ENCODE measurements around the gene TIAM2. TPM values are rescaled to one million over a fixed set of nuclear protein-coding genes. Genes with fewer than 3 reads are reported as not detected.

TIAM2 gene
- total and polyA plus RNA-seq, 2 donors (not counting 3 experiments of a cell fraction or from before 2014, with no cell fraction given) = 9.6 to 18.5 TPM

GRCh38 chr6:155004017-155004416 is 8.9 kb downstream of the TIAM2 start:
- H3K36me3 ChIP-seq (ENCODE audit: control insufficient read depth in 2 of 2, extremely low read depth in 1 of 2, insufficient read depth in 2 of 2, low read length in 2 of 2) = no peaks in the 10 kb centered on the region
- no peak overlapping the region for H3K27ac ChIP-seq (ENCODE audit: insufficient read depth, low read depth, low read length)
- dilution Hi-C loops (cut with MboI; ENCODE audit: extremely low pct_ligation_motif_present, low sequenced_read_pairs) (no loop called here), intact Hi-C loops (cut with micrococcal nuclease) (no loop called here)
- no peaks in the 10 kb centered on the region for H3K79me2 ChIP-seq (ENCODE audit: control insufficient read depth, insufficient read depth, low read length)
- H3K4me2 ChIP-seq (ENCODE audit: insufficient read depth, low read length) = no peak overlapping the region
- H2AFZ ChIP-seq (ENCODE audit: low read depth, low read length) = no peak overlapping the region
- no peaks in the 10 kb centered on the region for H3K9me1 ChIP-seq (replicated peaks; ENCODE audit: control insufficient read depth, extremely low read depth, insufficient read depth, low read length)
- H3K4me1 ChIP-seq (ENCODE audit: control insufficient read depth, extremely low read depth, insufficient read depth, low read length) = no peaks in the 10 kb centered on the region
- TF ChIP-seq POLR2AphosphoS5 (IDR thresholded peaks at IDR 0.05; ENCODE audit: insufficient read depth, low read depth, low read length) (no peak), FOS (IDR thresholded peaks at IDR 0.05; ENCODE audit: borderline replicate concordance, insufficient read depth, low read length) (no peak)
- no TSS peak for BruUV-seq (replicated peaks)
- no peaks in the 10 kb centered on the region for H3K9me3 ChIP-seq (replicated peaks; ENCODE audit: control insufficient read depth, insufficient read depth, low read length)
- FAIRE-seq (no peak), DNase-seq (ENCODE audit: low read depth, low spot score) (no peak)
- no peak overlapping the region for H3K9ac ChIP-seq (replicated peaks; ENCODE audit: extremely low read depth, insufficient read depth, low read length)
- ChIA-PET CTCF (interaction anchor here (2.5 kb wide), 1 partner anchor 12 kb away, joined by 6 read pairs; no protein-coding TSS in a partner anchor), POLR2A (interaction anchor here (1.7 kb wide), 1 partner anchor 10 kb away, joined by 3 read pairs; no protein-coding TSS in a partner anchor)
- no peaks in the 10 kb centered on the region for H4K20me1 ChIP-seq (replicated peaks; ENCODE audit: control insufficient read depth, extremely low read depth, insufficient read depth, low read length)
- no peaks in the 10 kb centered on the region for H3K27me3 ChIP-seq (ENCODE audit: control insufficient read depth in 2 of 2, insufficient read depth in 2 of 2, low read length in 2 of 2)
- H3K4me3 ChIP-seq (replicated peaks in 1 of 3; ENCODE audit: insufficient read depth in 1 of 3, low read depth in 1 of 3, low read length in 3 of 3) = no peak overlapping the region

GRCh38 chr6:155004576-155005372 is 9.7 kb downstream of the TIAM2 start:
- Histone ChIP-seq H3K9me1 (replicated peaks; ENCODE audit: control insufficient read depth, extremely low read depth, insufficient read depth, low read length) (no peaks in the 10 kb centered on the region), H3K36me3 (ENCODE audit: control insufficient read depth in 2 of 2, extremely low read depth in 1 of 2, insufficient read depth in 2 of 2, low read length in 2 of 2) (no peaks in the 10 kb centered on the region), H3K9ac (replicated peaks; ENCODE audit: extremely low read depth, insufficient read depth, low read length) (no peak overlapping the region), H3K79me2 (ENCODE audit: control insufficient read depth, insufficient read depth, low read length) (no peaks in the 10 kb centered on the region), H4K20me1 (replicated peaks; ENCODE audit: control insufficient read depth, extremely low read depth, insufficient read depth, low read length) (no peaks in the 10 kb centered on the region), H3K4me2 (ENCODE audit: insufficient read depth, low read length) (no peak overlapping the region), H3K9me3 (replicated peaks; ENCODE audit: control insufficient read depth, insufficient read depth, low read length) (no peaks in the 10 kb centered on the region), H3K27me3 (ENCODE audit: control insufficient read depth in 2 of 2, insufficient read depth in 2 of 2, low read length in 2 of 2) (no peaks in the 10 kb centered on the region), H2AFZ (ENCODE audit: low read depth, low read length) (no peak overlapping the region), H3K4me3 (replicated peaks in 1 of 3; ENCODE audit: insufficient read depth in 1 of 3, low read depth in 1 of 3, low read length in 3 of 3) (no peak overlapping the region), H3K4me1 (ENCODE audit: control insufficient read depth, extremely low read depth, insufficient read depth, low read length) (no peaks in the 10 kb centered on the region), H3K27ac (ENCODE audit: insufficient read depth, low read depth, low read length) (no peak overlapping the region)
- dilution Hi-C loops (cut with MboI; ENCODE audit: extremely low pct_ligation_motif_present, low sequenced_read_pairs) (no loop called here), intact Hi-C loops (cut with micrococcal nuclease) (no loop called here)
- DNase-seq (ENCODE audit: low read depth, low spot score) (no peak), FAIRE-seq (no peak)
- ChIA-PET CTCF (interaction anchor here (1.2 to 2.5 kb wide), 2 partner anchors 9 to 13 kb away, joined by 5 to 6 read pairs; no protein-coding TSS in a partner anchor), POLR2A (interaction anchor here (1.7 kb wide), 1 partner anchor 9 kb away, joined by 3 read pairs; no protein-coding TSS in a partner anchor)
- TF ChIP-seq GATA2 (IDR thresholded peaks at IDR 0.05; ENCODE audit: insufficient read depth, insufficient read length, low read depth, low read length) = no peak
- TF ChIP-seq JUN (IDR thresholded peaks at IDR 0.05; ENCODE audit: borderline replicate concordance, insufficient read depth, insufficient read length, low read depth) = no peak
- TF ChIP-seq MYC (IDR thresholded peaks at IDR 0.05; ENCODE audit: low read depth, low read length) = no peak
- TF ChIP-seq CTCF (IDR thresholded peaks at IDR 0.05; ENCODE audit: extremely low read depth in 1 of 2, insufficient read depth in 1 of 2, low read depth in 1 of 2, low read length in 2 of 2) = no peak
- no peak for TF ChIP-seq EZH2 (IDR thresholded peaks at IDR 0.05; ENCODE audit: borderline replicate concordance, low read depth, low read length, severe bottlenecking)
- BruUV-seq (replicated peaks) = no TSS peak

Measured in endothelial cell of umbilical vein (primary cell).